Myometrial cell (primary cell): Measurements from ENCODE around the gene DOHH. TPM values are rescaled to one million over a fixed set of nuclear protein-coding genes. Genes with fewer than 3 reads are reported as not detected.

Experiments
- total RNA-seq: library from RNA; depleted of rRNA; stranded (reverse); fragments of >200 nt; gene quantifications from 2 replicates; pipeline ENCODE4 v1.2.3, GENCODE V29; 2015

DOHH gene
- 12.7 and 20.0 TPM in 2 replicates for total RNA-seq

GRCh38 chr19:3500429-3501101, at the start of gene DOHH:
Gene DOHH (minus strand): TSS chr19:3500674. CDS start chr19:3496814, 3,860 bp downstream.

DNA sequence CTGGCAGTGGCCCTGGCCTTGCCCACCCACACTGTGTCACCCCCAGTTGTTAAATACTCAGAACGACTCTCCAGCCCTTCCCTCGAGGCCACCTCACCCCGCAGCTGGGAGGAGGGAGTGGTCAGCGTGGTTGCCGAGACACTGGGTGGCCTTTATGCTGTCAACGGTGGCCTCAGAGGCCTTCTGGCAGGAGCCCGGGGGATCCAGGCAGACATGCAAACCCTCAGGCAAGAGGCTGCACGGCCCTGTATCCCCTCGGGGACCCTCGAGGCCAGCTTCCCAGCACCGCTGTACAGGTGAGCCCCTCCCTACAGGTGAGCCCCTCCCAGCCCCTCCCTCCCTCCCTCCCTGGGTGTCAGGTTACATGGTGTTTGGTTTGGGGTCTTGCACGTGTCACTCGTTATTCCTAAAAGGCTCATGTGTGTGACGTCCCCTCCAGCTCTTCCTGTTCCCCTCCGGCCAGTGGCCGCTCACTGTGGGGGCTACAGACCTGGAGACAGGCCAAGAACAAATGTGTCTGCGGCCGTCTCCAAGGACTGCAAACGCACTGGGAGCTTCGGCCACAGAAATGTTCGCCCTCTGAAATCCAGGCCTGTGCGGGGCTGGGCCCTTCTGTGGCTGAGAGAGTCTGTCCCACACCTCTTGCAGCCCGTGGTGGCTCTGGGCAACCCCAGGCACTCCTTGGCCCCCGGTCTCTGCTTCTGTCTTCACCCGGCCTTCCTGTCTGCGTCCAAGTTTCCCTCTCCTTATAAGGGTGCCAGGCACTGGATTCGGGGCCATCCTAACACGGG, 38.7 kb upstream of the DOHH start, which contains the start of gene TEKTIP1:
Gene TEKTIP1 (plus strand): TSS at position 210 of the 791 bp plus-strand sequence. CDS start 4 bp downstream, at position 214.

DNA sequence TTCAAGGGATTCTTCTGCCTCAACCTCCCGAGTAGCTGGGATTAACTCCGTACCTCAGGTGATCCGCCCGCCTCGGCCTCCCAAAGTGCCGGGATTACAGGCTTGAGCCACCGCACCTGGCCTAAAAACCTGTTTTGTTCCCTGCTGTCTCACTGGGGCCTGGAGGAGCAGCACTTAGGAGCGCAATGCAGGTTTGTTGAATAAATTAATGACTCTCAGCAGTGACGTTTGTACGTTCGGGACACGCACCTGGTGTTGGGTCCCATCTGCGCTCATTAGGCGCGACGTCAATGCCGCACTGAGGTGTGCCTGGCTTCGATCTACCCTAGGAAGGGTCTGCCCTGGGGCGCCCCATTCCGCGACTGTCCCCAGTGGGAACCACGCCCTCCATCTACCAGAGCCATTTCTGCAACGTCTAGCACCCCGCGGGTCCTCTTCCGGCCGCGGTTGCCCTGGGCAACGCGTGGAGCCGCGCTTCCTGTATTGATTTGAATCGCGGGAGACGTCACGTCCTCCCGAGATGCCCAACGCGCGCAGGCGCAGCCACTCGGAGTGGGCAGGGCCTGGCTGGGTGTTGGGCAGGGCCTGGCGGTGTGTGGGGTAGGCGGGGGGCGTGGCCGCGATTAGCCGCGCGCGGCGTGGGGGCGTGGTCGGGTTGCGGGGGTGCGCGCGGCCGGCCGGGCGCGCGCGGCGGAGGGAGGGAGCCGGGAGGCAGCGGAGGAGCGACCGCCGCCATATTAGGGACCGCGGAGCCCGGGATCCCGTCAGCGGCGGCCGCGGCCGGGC, 5.3 kb upstream of the DOHH start, which contains the start of gene FZR1:
Gene FZR1 (plus strand): TSS at position 714 of the 786 bp plus-strand sequence. CDS start 16,679 bp downstream, outside the sequence.

DNA sequence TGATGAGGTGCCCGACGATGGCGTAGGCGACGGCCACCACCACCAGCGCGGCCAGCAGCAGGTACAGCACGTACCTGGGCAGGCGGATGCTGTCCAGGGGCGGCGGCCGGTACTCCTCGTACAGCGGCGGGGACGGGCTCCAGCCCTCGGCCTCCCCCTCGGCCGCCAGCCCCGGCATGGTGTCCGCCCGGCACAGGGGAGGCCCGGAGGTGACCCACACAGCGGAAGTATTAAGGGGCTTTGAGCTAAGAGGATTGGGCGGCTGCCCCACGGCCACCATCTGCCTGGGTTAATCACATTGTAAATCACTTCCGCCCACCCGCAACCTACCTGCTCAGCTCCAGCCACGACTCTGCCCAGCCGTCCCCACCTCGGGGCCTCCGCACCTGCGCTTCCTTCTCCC, 17.2 kb downstream of the DOHH start, which contains the start of gene SMIM44:
Gene SMIM44 (minus strand): TSS at position 216 of the 403 bp plus-strand sequence. CDS start 38 bp downstream, at position 178.

GRCh38 chr19:3480383-3481091, 19.9 kb downstream of the DOHH start, which contains the start of gene SMIM24:
Gene SMIM24 (minus strand): TSS chr19:3480525. CDS start chr19:3480463, 62 bp downstream.

Other genes starting within 250 kb of the DOHH start
- gene NFIC, start 134.1 kb downstream of the DOHH start, total RNA-seq, result 38.3 and 43.4 TPM in 2 replicates
- not detected in 2 replicates for gene SMIM24, start 20.1 kb downstream of the DOHH start, total RNA-seq
- not detected in 2 replicates for gene SMIM44, start 17.2 kb downstream of the DOHH start, total RNA-seq
- gene FZR1, start 5.6 kb upstream of the DOHH start, total RNA-seq, result 47.0 and 48.1 TPM in 2 replicates
- not detected in 2 replicates for gene TEKTIP1, start 38.5 kb upstream of the DOHH start, total RNA-seq
- gene MFSD12, start 56.9 kb upstream of the DOHH start, total RNA-seq, result 107 and 146 TPM in 2 replicates
- gene HMG20B, start 72.3 kb upstream of the DOHH start, total RNA-seq, result 154 and 181 TPM in 2 replicates
- under 0.01 and 0.18 TPM in 2 replicates for gene GIPC3, start 84.8 kb upstream of the DOHH start, total RNA-seq
- 3.2 and 8.6 TPM in 2 replicates for gene TBXA2R, start 106.2 kb upstream of the DOHH start, total RNA-seq
- 27.1 and 30.0 TPM in 2 replicates for gene CACTIN, start 126.1 kb upstream of the DOHH start, total RNA-seq
- gene PIP5K1C, start 199.8 kb upstream of the DOHH start, total RNA-seq, result 33.4 and 38.1 TPM in 2 replicates
- gene TJP3, start 207.7 kb upstream of the DOHH start, total RNA-seq, result not detected in 2 replicates